CD4-positive, alpha-beta T cell treated with Interleukin-4 for 1 hour (primary cell): ENCODE measurements around the gene TSHZ2.
A peak's percentile ranks its signal among the peaks of the same experiment; 100 is the strongest.
"Not testable (repeated sequence)": the region's sequence is repeated elsewhere in the genome, so short reads cannot be mapped to it uniquely, and the experiment has no call there.

Experiments used
- DNase-seq, 2 donors: peaks; one replicate each; pipeline ENCODE4 v3.0.0-alpha.2; 2020 to 2022

The TSHZ2 gene

GRCh38 chr20:53360852-53361251, 388.7 kb downstream of the TSHZ2 start:
- DNase-seq: no peak

- DNase-seq: no peak
These were observed 390.6 kb downstream of the TSHZ2 start for GRCh38 chr20:53362736-53363135.

DNA sequence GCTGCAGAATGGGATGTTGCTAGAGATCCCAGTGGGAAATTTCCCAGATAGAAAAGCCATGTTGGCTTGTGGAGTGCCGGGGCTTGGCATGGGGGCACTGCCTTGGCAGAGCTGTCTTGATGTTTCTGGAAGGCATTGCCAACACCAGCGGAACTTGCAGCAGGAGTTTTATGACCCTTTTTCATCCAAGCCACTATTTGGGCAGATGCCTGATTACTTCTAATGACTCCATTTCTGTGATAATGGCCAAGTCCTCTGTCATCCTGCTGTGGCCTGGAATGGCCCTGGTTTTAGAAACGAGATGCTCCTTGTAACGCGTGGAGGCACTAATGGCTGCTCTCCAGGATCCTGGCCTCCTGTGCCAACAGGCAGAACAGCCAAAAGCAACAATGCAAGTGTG, 392.5 kb downstream of the TSHZ2 start:
- no peak for DNase-seq

GRCh38 chr20:53365076-53365475, 392.9 kb downstream of the TSHZ2 start:
- no peak for DNase-seq

GRCh38 chr20:53365539-53366075, 393.4 kb downstream of the TSHZ2 start:
- no peak for DNase-seq

DNA sequence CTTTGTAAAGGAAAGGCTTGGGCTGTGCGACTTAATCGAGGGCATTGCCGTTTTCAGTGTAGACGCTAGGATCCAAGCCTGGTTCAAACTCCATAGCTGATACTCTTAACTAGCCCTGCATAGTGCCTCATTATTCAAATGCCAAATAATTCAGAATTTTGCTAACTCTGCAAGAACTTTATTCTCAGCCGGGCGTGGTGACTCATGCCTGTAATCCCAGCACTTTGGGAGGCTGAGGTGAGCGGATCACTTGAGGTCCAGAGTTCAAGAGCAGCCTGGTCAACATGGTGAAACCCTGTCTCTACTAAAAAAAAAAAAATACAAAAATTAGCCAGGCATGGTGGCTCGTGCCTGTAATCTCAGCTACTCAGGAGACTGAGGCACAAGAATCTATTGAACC, 394.8 kb downstream of the TSHZ2 start:
- not testable (repeated sequence) for DNase-seq

- no peak for DNase-seq
These were observed 397.7 kb downstream of the TSHZ2 start for GRCh38 chr20:53369871-53370270.

DNA sequence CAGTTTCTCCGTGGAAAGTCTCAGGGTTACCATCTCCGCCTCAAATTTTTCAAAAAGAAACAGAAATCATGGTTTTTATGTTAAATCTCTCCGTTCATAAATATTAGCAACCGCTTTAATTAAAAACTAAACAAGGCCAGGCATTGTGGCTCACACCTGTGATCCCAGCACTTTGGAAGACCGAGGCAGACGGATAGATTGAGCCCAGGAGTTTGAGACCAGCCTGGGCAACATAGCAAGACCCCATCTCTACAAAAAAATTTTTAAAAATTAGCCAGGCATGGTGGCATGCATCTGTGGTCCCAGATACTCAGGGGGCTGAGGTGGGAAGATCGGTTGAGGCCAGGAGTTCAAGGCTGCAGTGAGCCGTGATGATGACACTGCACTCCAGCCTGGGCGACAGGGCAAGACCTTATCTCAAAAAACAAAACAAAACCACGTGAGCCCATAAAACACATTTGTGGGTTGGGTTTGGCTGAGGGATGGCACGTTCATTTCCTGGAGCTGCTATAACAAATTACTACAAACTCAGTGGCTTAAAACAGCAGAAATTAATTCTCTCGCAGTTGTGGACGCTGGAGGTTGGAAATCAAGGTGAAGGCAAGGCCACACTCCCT, 398.3 kb downstream of the TSHZ2 start:
- no peak for DNase-seq

- no peak for DNase-seq
These were observed 399.1 kb downstream of the TSHZ2 start for GRCh38 chr20:53371216-53371615.

- DNase-seq: no peak
These were observed 403.9 kb downstream of the TSHZ2 start for GRCh38 chr20:53376021-53376420.

GRCh38 chr20:53379014-53379832, 407.1 kb downstream of the TSHZ2 start:
- no peak for DNase-seq

- DNase-seq: no peak
These were observed 407.6 kb downstream of the TSHZ2 start for GRCh38 chr20:53379833-53380120.

DNA sequence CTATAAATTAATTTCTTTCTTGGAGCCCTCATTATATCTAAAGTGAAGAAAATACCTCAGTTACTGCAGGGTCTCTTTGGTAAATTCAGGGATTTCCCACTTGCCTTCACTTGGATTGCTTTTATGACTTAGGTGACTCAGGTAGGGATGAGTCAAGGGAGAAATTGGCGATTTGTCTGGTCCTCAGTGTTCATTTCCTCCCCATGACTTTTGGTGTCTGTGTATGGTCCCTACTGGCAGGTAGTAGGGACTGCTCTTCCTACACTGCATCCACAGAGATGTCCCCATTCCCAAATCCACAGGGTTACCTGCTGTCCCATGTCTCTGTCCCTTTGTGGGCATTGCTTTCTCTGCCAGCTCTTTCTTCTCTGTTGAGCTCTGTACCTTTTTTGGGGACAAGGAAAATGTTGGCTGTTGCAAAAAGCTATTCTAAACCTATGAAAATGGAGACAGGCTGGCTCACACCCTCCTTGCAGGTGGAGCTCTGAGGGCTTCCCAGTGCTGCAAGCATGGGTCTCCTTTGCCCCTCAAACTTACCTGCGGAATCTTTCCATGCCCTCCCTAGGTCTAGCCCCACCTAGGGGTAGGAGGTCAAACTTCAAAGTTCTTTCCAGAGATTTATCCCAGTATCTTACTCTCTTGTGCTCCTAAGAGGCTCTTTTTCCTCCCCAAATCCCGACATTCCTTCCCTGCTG, 409.6 kb downstream of the TSHZ2 start:
- DNase-seq: no peak

DNA sequence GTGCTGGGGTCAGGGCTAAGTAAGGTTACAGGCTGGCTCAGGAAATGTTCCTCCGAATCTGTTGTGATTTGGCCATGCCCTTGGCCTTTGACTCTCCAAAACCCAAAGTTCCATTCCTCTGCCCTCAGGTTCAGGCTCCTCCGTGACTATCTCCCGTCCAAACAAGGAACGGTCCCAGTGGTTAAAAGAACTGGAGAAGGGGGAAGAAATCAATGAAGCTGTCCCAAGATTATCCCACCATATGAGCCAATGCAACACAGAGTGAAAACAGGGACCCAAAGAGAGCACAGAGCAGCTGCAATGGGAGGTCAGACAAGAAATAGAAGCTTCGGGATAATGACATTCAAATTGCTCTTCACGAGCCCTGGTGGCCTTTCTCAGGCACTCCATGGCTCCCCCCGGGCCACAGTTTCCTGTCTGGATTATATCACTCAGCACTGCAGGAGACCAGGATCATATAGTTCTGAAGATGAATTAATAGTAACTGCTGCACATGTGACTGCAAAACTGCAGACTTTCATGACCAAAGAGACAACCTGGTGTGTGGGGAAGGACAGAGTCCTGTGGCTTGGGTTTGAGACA, 410.2 kb downstream of the TSHZ2 start:
- no peak for DNase-seq

GRCh38 chr20:53383916-53384315, 411.8 kb downstream of the TSHZ2 start:
- DNase-seq: no peak

GRCh38 chr20:53384392-53384791, 412.2 kb downstream of the TSHZ2 start:
- no peak for DNase-seq

- no peak for DNase-seq
These were observed 414.0 kb downstream of the TSHZ2 start for GRCh38 chr20:53385941-53386767.

GRCh38 chr20:53387983-53388675, 416.0 kb downstream of the TSHZ2 start:
- peak; percentile 43 to 57 for DNase-seq

GRCh38 chr20:53389516-53390300, 417.6 kb downstream of the TSHZ2 start:
- no peak for DNase-seq

DNA sequence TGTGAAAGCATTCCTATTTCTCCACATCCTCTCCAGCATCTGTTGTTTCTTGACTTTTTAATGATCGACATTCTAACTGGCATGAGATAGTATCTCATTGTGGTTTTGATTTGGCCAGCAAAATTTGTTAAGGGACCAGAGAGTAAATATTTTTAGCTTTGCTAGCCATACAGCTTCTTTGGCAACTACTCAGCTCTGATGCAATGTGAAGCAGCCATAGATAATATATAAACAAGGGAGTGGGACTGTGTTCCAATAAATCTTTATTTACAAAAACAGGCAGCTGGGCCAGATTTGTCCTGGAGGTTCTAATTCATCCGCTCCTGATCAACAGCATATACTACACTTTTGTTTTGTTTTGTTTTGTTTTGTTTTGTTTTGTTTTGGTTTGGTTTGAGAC, 418.6 kb downstream of the TSHZ2 start:
- DNase-seq: no peak

- no peak for DNase-seq
These were observed 422.3 kb downstream of the TSHZ2 start for GRCh38 chr20:53394433-53394832.
